GM21423 (cell line): Measurements from ENCODE around the gene CDK6.
A peak's percentile ranks its signal among the peaks of the same experiment; 100 is the strongest.

ENCODE experiments used
- ATAC-seq: cut with Tn5 transposase; IDR thresholded peaks from one replicate; pipeline ENCODE4 v1.9.1; 2021; ENCODE audit warnings: mild to moderate bottlenecking, moderate library complexity; ENCODE audit not compliant: unreplicated experiment

The CDK6 gene

GRCh38 chr7:92797284-92797683, 39.1 kb downstream of the CDK6 start:
- ATAC-seq = no peak

GRCh38 chr7:92794831-92795230, 41.5 kb downstream of the CDK6 start:
- no peak for ATAC-seq

- ATAC-seq = no peak
Measured at GRCh38 chr7:92794391-92794790, 42.0 kb downstream of the CDK6 start.

GRCh38 chr7:92793656-92794205, 42.6 kb downstream of the CDK6 start:
- no peak for ATAC-seq

- ATAC-seq = no peak
Measured at GRCh38 chr7:92790992-92791391, 45.4 kb downstream of the CDK6 start.

GRCh38 chr7:92788559-92789183, 47.7 kb downstream of the CDK6 start:
- no peak for ATAC-seq

- no peak for ATAC-seq
Measured at GRCh38 chr7:92785923-92786322, 50.5 kb downstream of the CDK6 start.

GRCh38 chr7:92784935-92785334, 51.4 kb downstream of the CDK6 start:
- no peak for ATAC-seq

- no peak for ATAC-seq
Measured at GRCh38 chr7:92783260-92784201, 52.8 kb downstream of the CDK6 start.

GRCh38 chr7:92782855-92783254, 53.5 kb downstream of the CDK6 start:
- ATAC-seq = no peak

GRCh38 chr7:92782236-92782635, 54.1 kb downstream of the CDK6 start:
- ATAC-seq = no peak

- ATAC-seq = no peak
Measured at GRCh38 chr7:92781117-92781720, 55.2 kb downstream of the CDK6 start.

- ATAC-seq = peak; percentile 55
Measured at GRCh38 chr7:92778972-92779371, 57.4 kb downstream of the CDK6 start.

- no peak for ATAC-seq
Measured at GRCh38 chr7:92777993-92778392, 58.4 kb downstream of the CDK6 start.

- ATAC-seq = no peak
Measured at GRCh38 chr7:92773808-92774207, 62.6 kb downstream of the CDK6 start.

- ATAC-seq = no peak
Measured at GRCh38 chr7:92769844-92770243, 66.5 kb downstream of the CDK6 start.

GRCh38 chr7:92769394-92769699, 67.0 kb downstream of the CDK6 start:
- ATAC-seq = no peak

- ATAC-seq = peak; percentile 81
Measured at GRCh38 chr7:92768501-92769393, 67.6 kb downstream of the CDK6 start.

- ATAC-seq = no peak
Measured at GRCh38 chr7:92767437-92767836, 68.9 kb downstream of the CDK6 start.

GRCh38 chr7:92766461-92767003, 69.8 kb downstream of the CDK6 start:
- no peak for ATAC-seq
